ENCODE results near the gene GALT.

DNA sequence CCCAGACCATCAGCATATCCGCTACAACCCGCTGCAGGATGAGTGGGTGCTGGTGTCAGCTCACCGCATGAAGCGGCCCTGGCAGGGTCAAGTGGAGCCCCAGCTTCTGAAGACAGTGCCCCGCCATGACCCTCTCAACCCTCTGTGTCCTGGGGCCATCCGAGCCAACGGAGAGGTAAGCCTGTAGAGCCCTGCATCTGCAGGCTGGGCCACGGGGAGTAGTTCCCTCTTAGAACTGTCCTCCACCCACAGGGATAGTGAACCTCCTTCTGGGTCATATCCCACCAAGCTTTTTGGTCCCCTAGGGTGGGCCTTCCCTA, 569 bp downstream of the GALT start:
- TF ChIP-seq, protein P1, sequence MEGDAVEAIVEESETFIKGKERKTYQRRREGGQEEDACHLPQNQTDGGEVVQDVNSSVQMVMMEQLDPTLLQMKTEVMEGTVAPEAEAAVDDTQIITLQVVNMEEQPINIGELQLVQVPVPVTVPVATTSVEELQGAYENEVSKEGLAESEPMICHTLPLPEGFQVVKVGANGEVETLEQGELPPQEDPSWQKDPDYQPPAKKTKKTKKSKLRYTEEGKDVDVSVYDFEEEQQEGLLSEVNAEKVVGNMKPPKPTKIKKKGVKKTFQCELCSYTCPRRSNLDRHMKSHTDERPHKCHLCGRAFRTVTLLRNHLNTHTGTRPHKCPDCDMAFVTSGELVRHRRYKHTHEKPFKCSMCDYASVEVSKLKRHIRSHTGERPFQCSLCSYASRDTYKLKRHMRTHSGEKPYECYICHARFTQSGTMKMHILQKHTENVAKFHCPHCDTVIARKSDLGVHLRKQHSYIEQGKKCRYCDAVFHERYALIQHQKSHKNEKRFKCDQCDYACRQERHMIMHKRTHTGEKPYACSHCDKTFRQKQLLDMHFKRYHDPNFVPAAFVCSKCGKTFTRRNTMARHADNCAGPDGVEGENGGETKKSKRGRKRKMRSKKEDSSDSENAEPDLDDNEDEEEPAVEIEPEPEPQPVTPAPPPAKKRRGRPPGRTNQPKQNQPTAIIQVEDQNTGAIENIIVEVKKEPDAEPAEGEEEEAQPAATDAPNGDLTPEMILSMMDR (IDR thresholded peaks at IDR 0.05): no peak
- TF ChIP-seq POLR2A (IDR thresholded peaks at IDR 0.05) (no peak), EP300 (IDR thresholded peaks at IDR 0.05) (no peak), POLR2AphosphoS5 (IDR thresholded peaks at IDR 0.05) (no peak)

Measured in upper lobe of left lung (tissue), 4 donors.